Fibroblast of lung (primary cell): Measurements from ENCODE around the gene EHMT1.

Experiments
- EZH2 ChIP-seq: IDR thresholded peaks from 2 replicates; pipeline ENCODE4 v1.5.1; 2012; ENCODE audit warnings: low read length, control low read depth, mild to moderate bottlenecking; ENCODE audit errors: missing control alignments
- TF ChIP-seq, protein P1 (sequence below), 2 donors: IDR thresholded peaks in 1 of 2; conservative IDR thresholded peaks in 1 of 2; 1 replicate in 1 of 2; 2 replicates in 1 of 2; pipeline ENCODE4 v1.5.1; 2011 to 2012; ENCODE audit warnings: low read length in 2 of 2, control low read depth in 1 of 2, inconsistent platforms in 1 of 2, low read depth in 1 of 2, mild to moderate bottlenecking in 1 of 2

DNA sequence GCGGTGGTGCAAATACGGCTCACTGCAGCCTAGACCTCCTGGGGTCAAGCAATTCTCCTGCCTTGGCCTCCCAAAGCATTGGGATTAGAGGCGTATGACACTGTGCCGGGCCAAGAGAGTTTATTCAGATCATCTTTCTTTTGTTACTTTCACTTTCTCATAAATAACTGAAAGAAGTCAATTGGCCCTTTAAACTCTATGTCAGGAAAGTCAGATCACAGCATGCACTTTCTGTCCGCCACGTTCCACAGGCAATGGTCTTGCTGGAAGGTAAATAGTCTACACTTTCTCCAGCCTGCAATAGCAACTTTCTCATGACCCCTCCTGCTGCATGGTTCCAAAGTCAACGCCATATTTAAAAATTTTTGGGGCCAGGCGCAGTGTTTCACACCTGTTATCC, 19.9 kb upstream of the EHMT1 start:
- TF ChIP-seq, protein P1, sequence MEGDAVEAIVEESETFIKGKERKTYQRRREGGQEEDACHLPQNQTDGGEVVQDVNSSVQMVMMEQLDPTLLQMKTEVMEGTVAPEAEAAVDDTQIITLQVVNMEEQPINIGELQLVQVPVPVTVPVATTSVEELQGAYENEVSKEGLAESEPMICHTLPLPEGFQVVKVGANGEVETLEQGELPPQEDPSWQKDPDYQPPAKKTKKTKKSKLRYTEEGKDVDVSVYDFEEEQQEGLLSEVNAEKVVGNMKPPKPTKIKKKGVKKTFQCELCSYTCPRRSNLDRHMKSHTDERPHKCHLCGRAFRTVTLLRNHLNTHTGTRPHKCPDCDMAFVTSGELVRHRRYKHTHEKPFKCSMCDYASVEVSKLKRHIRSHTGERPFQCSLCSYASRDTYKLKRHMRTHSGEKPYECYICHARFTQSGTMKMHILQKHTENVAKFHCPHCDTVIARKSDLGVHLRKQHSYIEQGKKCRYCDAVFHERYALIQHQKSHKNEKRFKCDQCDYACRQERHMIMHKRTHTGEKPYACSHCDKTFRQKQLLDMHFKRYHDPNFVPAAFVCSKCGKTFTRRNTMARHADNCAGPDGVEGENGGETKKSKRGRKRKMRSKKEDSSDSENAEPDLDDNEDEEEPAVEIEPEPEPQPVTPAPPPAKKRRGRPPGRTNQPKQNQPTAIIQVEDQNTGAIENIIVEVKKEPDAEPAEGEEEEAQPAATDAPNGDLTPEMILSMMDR (conservative IDR thresholded peaks at IDR 0.05 in 1 of 2, IDR thresholded peaks at IDR 0.05 in 1 of 2; ENCODE audit: low read depth in 1 of 2, low read length in 2 of 2) = no peak
- TF ChIP-seq EZH2 = no peak
